Type B pancreatic cell (in vitro differentiated cells): Measurements from ENCODE around the gene RABEP1. TPM values are rescaled to one million over a fixed set of nuclear protein-coding genes. Genes with fewer than 3 reads are reported as not detected.
A peak's percentile ranks its signal among the peaks of the same experiment; 100 is the strongest.

ENCODE experiments used
- DNase-seq: peaks from one replicate; pipeline ENCODE4 v3.0.0; 2021; ENCODE audit warnings: mixed read lengths; ENCODE audit not compliant: unreplicated experiment; ENCODE audit errors: extremely low spot score
- H3K27ac Mint-ChIP-seq: 2 replicates; pipeline ENCODE4 v1.8.0; 2021; ENCODE audit warnings: mild to moderate bottlenecking, mixed read lengths
- H3K27me3 Mint-ChIP-seq: 2 replicates; pipeline ENCODE4 v1.8.0; 2021; ENCODE audit warnings: mixed read lengths
- H3K36me3 Mint-ChIP-seq: 2 replicates; pipeline ENCODE4 v1.8.0; 2021; ENCODE audit warnings: mixed read lengths
- H3K4me1 Mint-ChIP-seq: one replicate; pipeline ENCODE4 v1.8.0; 2021; ENCODE audit warnings: mixed read lengths; ENCODE audit not compliant: unreplicated experiment
- H3K4me3 Mint-ChIP-seq: 2 replicates; pipeline ENCODE4 v1.8.0; 2021; ENCODE audit warnings: mild to moderate bottlenecking, mixed read lengths
- H3K9me3 Mint-ChIP-seq: 2 replicates; pipeline ENCODE4 v1.8.0; 2021; ENCODE audit warnings: mixed read lengths
- CTCF ChIP-seq: fragments of 200-600 bp; sonication (generic); conservative IDR thresholded peaks from 2 replicates; pipeline ENCODE4 v1.5.0; 2021; ENCODE audit warnings: antibody characterized with exemption, mild to moderate bottlenecking
- total RNA-seq: library from RNA; stranded (reverse); gene quantifications from 2 replicates; pipeline ENCODE4 v1.2.1, GENCODE V29; 2021; ENCODE audit warnings: low replicate concordance

The RABEP1 gene
- total RNA-seq, 1 donor from 2014 or later = 43.7 TPM

- Mint-ChIP-seq H3K9me3 (no peaks in the 10 kb centered on the region), H3K36me3 (no peaks in the 10 kb centered on the region), H3K27ac (no peak overlapping the region), H3K4me3 (no peak overlapping the region), H3K4me1 (no peaks in the 10 kb centered on the region), H3K27me3 (peaks cover 3% of the 10 kb centered on the region)
- DNase-seq = no peak
- no peak for TF ChIP-seq CTCF
Observed at GRCh38 chr17:5263441-5263840, 18.6 kb upstream of the RABEP1 start.

GRCh38 chr17:5264893-5265292 lies 17.2 kb upstream of the RABEP1 start:
- Mint-ChIP-seq H3K4me1 (no peaks in the 10 kb centered on the region), H3K27ac (no peak overlapping the region), H3K9me3 (no peaks in the 10 kb centered on the region), H3K36me3 (no peaks in the 10 kb centered on the region), H3K4me3 (no peak overlapping the region), H3K27me3 (peaks cover 6% of the 10 kb centered on the region)
- DNase-seq = no peak
- TF ChIP-seq CTCF = no peak

GRCh38 chr17:5269241-5269960 lies 12.7 kb upstream of the RABEP1 start:
- Mint-ChIP-seq H3K27ac (no peak overlapping the region), H3K36me3 (no peaks in the 10 kb centered on the region), H3K4me1 (peaks cover 5% of the 10 kb centered on the region), H3K9me3 (no peaks in the 10 kb centered on the region), H3K27me3 (peaks cover 11% of the 10 kb centered on the region), H3K4me3 (no peak overlapping the region)
- TF ChIP-seq CTCF = no peak
- no peak for DNase-seq

GRCh38 chr17:5272322-5272721 lies 9.8 kb upstream of the RABEP1 start:
- Mint-ChIP-seq H3K4me3 (no peak overlapping the region), H3K27ac (no peak overlapping the region), H3K4me1 (peaks cover 5% of the 10 kb centered on the region), H3K27me3 (peaks cover 11% of the 10 kb centered on the region), H3K36me3 (no peaks in the 10 kb centered on the region), H3K9me3 (no peaks in the 10 kb centered on the region)
- no peak for TF ChIP-seq CTCF
- no peak for DNase-seq

- peaks cover 24% of the 10 kb centered on the region for H3K4me1 Mint-ChIP-seq
- H3K9me3 Mint-ChIP-seq = no peaks in the 10 kb centered on the region
- H3K4me3 Mint-ChIP-seq = peak overlapping the region; percentile 90
- peak overlapping the region; percentile 82 for H3K27ac Mint-ChIP-seq
- peaks cover 6% of the 10 kb centered on the region for H3K27me3 Mint-ChIP-seq
- TF ChIP-seq CTCF = no peak
- no peak for DNase-seq
- peaks cover 10% of the 10 kb centered on the region for H3K36me3 Mint-ChIP-seq
Observed at GRCh38 chr17:5282642-5283217, 646 bp downstream of the RABEP1 start.
